HCT116 (cell line): ENCODE data around the gene ANXA4. TPM values are rescaled to one million over a fixed set of nuclear protein-coding genes. Genes with fewer than 3 reads are reported as not detected.

Experiments used
- ATAC-seq: fragments of 200-7000 bp; cut with Tn5 transposase; 2 replicates; pipeline ENCODE4 v1.9.1; 2020; ENCODE audit warnings: mild to moderate bottlenecking, moderate library complexity
- BruUV-seq: library from RNA; stranded (reverse); fragments of 400-500 nt; replicated peaks from 2 replicates; lab custom pipeline; 2021; lab: Mats Ljungman, UMichigan
- CTCF ChIA-PET: fragments of 300-600 bp; sonication (Branson Sonifier 250); formaldehyde crosslinking; loops from one replicate; lab custom pipeline; 2021; ENCODE audit warnings: antibody characterized with exemption; lab: Charles Lee
- POLR2A ChIA-PET: fragments of 300-600, 350-600 bp; sonication (Branson Sonifier 250); formaldehyde crosslinking; loops from one replicate; lab custom pipeline; 2021; ENCODE audit warnings: antibody characterized with exemption; lab: Charles Lee
- RAD21 ChIA-PET, 2 experiments: fragments of 300-600 bp; sonication (Branson Sonifier 250); formaldehyde crosslinking; loops; one replicate each; lab custom pipeline; 2023; ENCODE audit warnings: low total read pairs in 2 of 2; ENCODE audit not compliant: uncharacterized antibody in 2 of 2, unreplicated experiment in 2 of 2, low non-redundant PET in 1 of 2; lab: Charles Lee
- DNase-seq: peaks from one replicate; pipeline ENCODE4 v3.0.0-alpha.2; 2010; ENCODE audit warnings: low read depth, low spot score
- H2AFZ ChIP-seq: fragments of 200-600 bp; shearing (Covaris generic), sonication (generic); 2 replicates; pipeline ENCODE4 v1.6.1; 2017; ENCODE audit warnings: low read depth, mixed run types, mixed read lengths, antibody characterized with exemption, low read length; ENCODE audit not compliant: poor library complexity, severe bottlenecking
- H3K27ac ChIP-seq: 2 replicates; pipeline ENCODE4 v1.5.1; 2012; ENCODE audit warnings: low read depth, low read length
- H3K27me3 ChIP-seq: fragments of 200-600 bp; sonication (generic); 2 replicates; pipeline ENCODE4 v1.6.1; 2016; ENCODE audit warnings: mixed run types, low read length, mixed read lengths; ENCODE audit not compliant: insufficient read depth
- H3K36me3 ChIP-seq, 2 experiments: fragments of 200-500 bp in 1 of 2; fragments of 200-600 bp in 1 of 2; sonication (Bioruptor generic) in 1 of 2; sonication (generic) in 1 of 2; 2 replicates each; pipeline versions ENCODE4 v1.5.1 to v1.6.1; 2014 to 2016; ENCODE audit warnings: low read length in 2 of 2, inconsistent platforms in 1 of 2, mixed read lengths in 1 of 2, mixed run types in 1 of 2; ENCODE audit not compliant: insufficient read depth in 2 of 2, control insufficient read depth in 1 of 2
- H3K4me1 ChIP-seq, 2 experiments: fragments of 200-600 bp in 1 of 2; sonication (generic) in 1 of 2; 2 replicates each; pipeline versions ENCODE4 v1.5.1 to v1.6.1; 2012 to 2017; ENCODE audit warnings: low read length in 2 of 2, inconsistent platforms in 1 of 2, mild to moderate bottlenecking in 1 of 2, mixed read lengths in 1 of 2, mixed run types in 1 of 2, moderate library complexity in 1 of 2; ENCODE audit not compliant: insufficient read depth in 2 of 2, control insufficient read depth in 1 of 2
- H3K4me2 ChIP-seq: fragments of 200-600 bp; sonication (generic); 2 replicates; pipeline ENCODE4 v1.6.1; 2017; ENCODE audit warnings: mixed run types, low read length, mixed read lengths
- H3K4me3 ChIP-seq, 2 experiments: fragments of 200-600 bp in 1 of 2; sonication (generic) in 1 of 2; replicated peaks in 1 of 2; 2 replicates each; pipeline ENCODE4 v1.5.1; 2011 to 2016; ENCODE audit warnings: low read length in 2 of 2, control low read depth in 1 of 2, low read depth in 1 of 2, mild to moderate bottlenecking in 1 of 2, mixed read lengths in 1 of 2, mixed run types in 1 of 2
- H3K79me2 ChIP-seq: fragments of 200-600 bp; sonication (generic); 2 replicates; pipeline ENCODE4 v1.6.1; 2017; ENCODE audit warnings: mild to moderate bottlenecking, mixed run types, low read length, moderate library complexity, mixed read lengths; ENCODE audit not compliant: insufficient read depth
- H3K9ac ChIP-seq: fragments of 200-600 bp; sonication (generic); 2 replicates; pipeline ENCODE4 v1.6.1; 2016; ENCODE audit warnings: low read length, mixed read lengths
- H3K9me2 ChIP-seq: fragments of 200-600 bp; sonication (generic), shearing (Covaris generic); 2 replicates; pipeline ENCODE4 v1.6.1; 2017; ENCODE audit warnings: mixed run types, mild to moderate bottlenecking, moderate library complexity; ENCODE audit not compliant: insufficient read depth
- H3K9me3 ChIP-seq, 2 experiments: fragments of 200-500 bp in 1 of 2; fragments of 200-600 bp in 1 of 2; sonication (Bioruptor generic) in 1 of 2; sonication (generic) in 1 of 2; 2 replicates each; pipeline ENCODE4 v1.6.1; 2014 to 2017; ENCODE audit warnings: low read length in 2 of 2, mixed read lengths in 2 of 2, inconsistent platforms in 1 of 2, low read depth in 1 of 2, mild to moderate bottlenecking in 1 of 2, mixed run types in 1 of 2, moderate library complexity in 1 of 2; ENCODE audit not compliant: control insufficient read depth in 1 of 2, insufficient read depth in 1 of 2
- H4K20me1 ChIP-seq: fragments of 200-600 bp; sonication (generic), shearing (Covaris generic); 2 replicates; pipeline ENCODE4 v1.6.1; 2017; ENCODE audit warnings: mixed run types, mild to moderate bottlenecking, moderate library complexity; ENCODE audit not compliant: insufficient read depth
- ATF3 ChIP-seq: IDR thresholded peaks from 2 replicates; pipeline ENCODE4 v1.6.1; 2012
- ELF1 ChIP-seq: IDR thresholded peaks from 2 replicates; pipeline ENCODE4 v1.6.1; 2012; ENCODE audit warnings: low read depth, borderline replicate concordance
- EZH2 ChIP-seq: fragments of 200-600 bp; sonication (generic); IDR thresholded peaks from 2 replicates; pipeline ENCODE4 v1.6.1; 2017; ENCODE audit warnings: antibody characterized with exemption, mixed run types
- RAD21 ChIP-seq: IDR thresholded peaks from 2 replicates; pipeline ENCODE4 v1.6.1; 2012; ENCODE audit warnings: low read depth, mild to moderate bottlenecking
- SIN3A ChIP-seq: IDR thresholded peaks from 2 replicates; pipeline ENCODE4 v1.6.1; 2012; ENCODE audit warnings: low read depth
- YY1 ChIP-seq: IDR thresholded peaks from 2 replicates; pipeline ENCODE4 v1.6.1; 2011; ENCODE audit warnings: low read length, low read depth, moderate library complexity, mild to moderate bottlenecking; ENCODE audit not compliant: insufficient replicate concordance; ENCODE audit errors: extremely low read depth
- ZFX ChIP-seq: fragments of 450-650 bp; IDR thresholded peaks from 2 replicates; pipeline ENCODE4 v1.6.1; 2017
- intact Hi-C: fragments of 100-400 bp; cut with micrococcal nuclease; formaldehyde crosslinking; loops from 2 replicates; pipeline ENCODE4 v1.10.0; 2022
- total RNA-seq: library from RNA; stranded (reverse); gene quantifications from one replicate; pipeline ENCODE4 v1.2.1, GENCODE V29; 2021; ENCODE audit not compliant: unreplicated experiment
- TF ChIP-seq, protein P1 (sequence below), 3 experiments: fragments of 200-600 bp in 1 of 3; sonication (generic) in 1 of 3; IDR thresholded peaks in 2 of 3; conservative IDR thresholded peaks in 1 of 3; 2 replicates each; pipeline ENCODE4 v1.5.1; 2012 to 2017; ENCODE audit warnings: low read depth in 2 of 3, low read length in 2 of 3, antibody characterized with exemption in 1 of 3, borderline replicate concordance in 1 of 3, control low read depth in 1 of 3, mild to moderate bottlenecking in 1 of 3, mixed read lengths in 1 of 3, mixed run types in 1 of 3, moderate library complexity in 1 of 3; ENCODE audit not compliant: insufficient read depth in 1 of 3

The ANXA4 gene
- total RNA-seq, 1 experiment from 2014 or later = 64.6 TPM

- no peaks in the 10 kb centered on the region for H3K36me3 ChIP-seq
- no peaks in the 10 kb centered on the region for H3K9me2 ChIP-seq
- H3K79me2 ChIP-seq = peaks cover 34% of the 10 kb centered on the region
- RAD21 ChIA-PET = interaction anchor here in 1 of 2 experiments (1.1 kb wide), 2 partner anchors 16 to 76 kb away, joined by 4 to 5 read pairs; no protein-coding TSS in a partner anchor
- peak overlapping the region; percentile 79 for H3K27ac ChIP-seq
- H2AFZ ChIP-seq = peak overlapping the region; percentile 75
- POLR2A ChIA-PET = interaction anchor here (0.8 to 1.8 kb wide), 5 partner anchors 9 to 26 kb away, joined by 3 to 8 read pairs (median 3); no protein-coding TSS in a partner anchor
- no peaks in the 10 kb centered on the region for H4K20me1 ChIP-seq
- peak overlapping the region; percentile 87 for H3K9ac ChIP-seq
- intact Hi-C loops = loop anchor here (5.0 kb wide), 1 partner anchor 76 kb away; no protein-coding TSS in a partner anchor
- ATAC-seq (peak; percentile 54), DNase-seq (peak; percentile 48)
- peaks cover 18 to 29% of the 10 kb centered on the region in 2 experiments for H3K4me1 ChIP-seq
- BruUV-seq = TSS peak; percentile 81
- H3K9me3 ChIP-seq = no peaks in the 10 kb centered on the region
- H3K4me3 ChIP-seq = peak overlapping the region; percentile 77 to 95
- peak; percentile 23 for TF ChIP-seq YY1
- no peak for TF ChIP-seq SIN3A
- no peak for TF ChIP-seq ZFX
- no peak for TF ChIP-seq EZH2
- TF ChIP-seq, protein P1, sequence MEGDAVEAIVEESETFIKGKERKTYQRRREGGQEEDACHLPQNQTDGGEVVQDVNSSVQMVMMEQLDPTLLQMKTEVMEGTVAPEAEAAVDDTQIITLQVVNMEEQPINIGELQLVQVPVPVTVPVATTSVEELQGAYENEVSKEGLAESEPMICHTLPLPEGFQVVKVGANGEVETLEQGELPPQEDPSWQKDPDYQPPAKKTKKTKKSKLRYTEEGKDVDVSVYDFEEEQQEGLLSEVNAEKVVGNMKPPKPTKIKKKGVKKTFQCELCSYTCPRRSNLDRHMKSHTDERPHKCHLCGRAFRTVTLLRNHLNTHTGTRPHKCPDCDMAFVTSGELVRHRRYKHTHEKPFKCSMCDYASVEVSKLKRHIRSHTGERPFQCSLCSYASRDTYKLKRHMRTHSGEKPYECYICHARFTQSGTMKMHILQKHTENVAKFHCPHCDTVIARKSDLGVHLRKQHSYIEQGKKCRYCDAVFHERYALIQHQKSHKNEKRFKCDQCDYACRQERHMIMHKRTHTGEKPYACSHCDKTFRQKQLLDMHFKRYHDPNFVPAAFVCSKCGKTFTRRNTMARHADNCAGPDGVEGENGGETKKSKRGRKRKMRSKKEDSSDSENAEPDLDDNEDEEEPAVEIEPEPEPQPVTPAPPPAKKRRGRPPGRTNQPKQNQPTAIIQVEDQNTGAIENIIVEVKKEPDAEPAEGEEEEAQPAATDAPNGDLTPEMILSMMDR (IDR thresholded peaks at IDR 0.05 in 2 of 3, conservative IDR thresholded peaks at IDR 0.05 in 1 of 3; ENCODE audit: borderline replicate concordance in 1 of 3, insufficient read depth in 1 of 3, low read depth in 2 of 3, low read length in 2 of 3) = 0 out of 6 replicates have a peak, but pooled peaks of 1 of the 3 experiments have one; percentile 14
- 0 out of 2 replicates have a peak, but pooled peaks have one; percentile 20 for TF ChIP-seq RAD21
- no peak for TF ChIP-seq ATF3
- TF ChIP-seq ELF1 = no peak
- peak overlapping the region; percentile 87 for H3K4me2 ChIP-seq
- CTCF ChIA-PET = interaction anchor here (0.6 to 3.5 kb wide), 4 partner anchors 15 to 563 kb away, joined by 3 to 21 read pairs (median 4); no protein-coding TSS in a partner anchor
- no peaks in the 10 kb centered on the region for H3K27me3 ChIP-seq
Measured at GRCh38 chr2:69741229-69741574, 732 bp upstream of the ANXA4 start.
